GM18511 (cell line): ENCODE results near the gene PRKAG3.
"Not testable (repeated sequence)": the region's sequence is repeated elsewhere in the genome, so short reads cannot be mapped to it uniquely, and the experiment has no call there.

Experiments used
- ATAC-seq: cut with Tn5 transposase; IDR thresholded peaks from one replicate; pipeline ENCODE4 v1.9.1; 2021; ENCODE audit warnings: mild to moderate bottlenecking, moderate library complexity; ENCODE audit not compliant: unreplicated experiment

The PRKAG3 gene

DNA sequence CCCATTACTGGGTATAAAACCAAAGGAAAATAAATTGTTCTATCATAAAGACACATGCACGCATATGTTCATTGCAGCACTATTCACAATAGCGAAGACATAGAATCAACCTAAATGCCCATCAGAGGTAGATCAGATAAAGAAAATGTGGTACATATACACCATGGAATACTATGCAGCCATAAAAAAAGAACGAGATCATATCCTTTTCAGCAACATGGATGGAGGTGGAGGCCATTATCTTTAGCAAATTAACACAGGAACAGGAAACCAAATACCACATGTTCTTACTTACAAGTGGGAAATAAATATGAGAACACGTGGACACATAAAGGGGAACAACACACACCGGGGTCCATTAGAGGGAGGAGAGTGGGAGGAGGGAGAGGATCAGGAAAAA, 12.7 kb upstream of the PRKAG3 start:
- ATAC-seq: not testable (repeated sequence)

DNA sequence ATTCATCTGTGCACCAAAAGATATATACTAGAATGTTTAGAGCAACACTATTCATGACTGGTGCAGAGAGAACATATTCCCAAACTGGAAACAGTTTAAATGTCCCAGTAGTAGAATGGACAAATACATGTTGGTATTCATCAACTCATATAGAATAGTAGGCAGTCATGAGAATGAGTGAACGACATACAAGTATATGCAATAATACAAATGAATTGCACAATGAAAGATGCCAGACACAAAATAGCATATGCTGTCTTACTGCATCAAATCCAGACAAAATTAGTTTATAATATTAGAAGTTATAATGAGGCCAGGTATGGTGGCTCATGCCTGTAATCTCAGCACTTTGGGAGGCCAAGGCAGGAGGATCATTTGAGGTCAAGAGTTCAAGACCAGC, 8.3 kb upstream of the PRKAG3 start:
- no peak for ATAC-seq

DNA sequence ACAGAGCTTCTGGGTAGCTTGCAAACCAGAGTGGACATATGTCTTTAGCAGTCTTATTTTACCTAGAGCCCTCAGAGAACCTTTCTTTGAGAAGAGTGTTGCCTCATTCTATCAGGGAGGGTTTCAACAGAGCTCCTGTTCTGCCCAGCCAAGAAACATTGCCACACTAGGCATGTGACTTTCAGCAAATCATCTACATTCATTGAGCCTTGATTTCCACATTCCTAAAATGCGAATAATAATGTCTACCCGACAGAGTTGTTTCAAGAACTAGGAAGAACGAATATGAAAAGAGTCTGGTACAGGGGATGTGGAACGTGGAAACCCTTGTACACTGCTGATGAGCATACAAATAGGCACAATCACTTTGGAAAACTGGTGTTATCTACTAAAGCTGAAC, 7.8 kb upstream of the PRKAG3 start:
- ATAC-seq: no peak

DNA sequence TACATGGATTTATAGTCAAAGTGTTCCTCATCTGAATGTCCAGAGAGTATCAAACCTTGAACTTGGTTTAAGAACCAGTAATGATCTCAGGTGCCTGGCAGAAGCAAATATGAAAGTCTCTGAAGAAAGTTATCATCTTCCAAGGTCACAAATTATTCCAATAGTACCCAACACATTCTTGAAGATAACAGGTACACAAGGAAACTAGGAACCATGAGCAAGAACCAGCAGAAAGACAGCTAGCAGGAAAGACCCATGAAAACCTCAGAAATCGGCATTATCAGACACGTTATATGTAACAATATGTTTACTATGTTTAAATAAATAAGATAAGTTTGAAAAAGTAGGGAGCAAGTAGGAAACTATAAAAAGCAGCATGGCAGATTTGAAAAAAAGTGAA, 5.9 kb upstream of the PRKAG3 start:
- no peak for ATAC-seq

DNA sequence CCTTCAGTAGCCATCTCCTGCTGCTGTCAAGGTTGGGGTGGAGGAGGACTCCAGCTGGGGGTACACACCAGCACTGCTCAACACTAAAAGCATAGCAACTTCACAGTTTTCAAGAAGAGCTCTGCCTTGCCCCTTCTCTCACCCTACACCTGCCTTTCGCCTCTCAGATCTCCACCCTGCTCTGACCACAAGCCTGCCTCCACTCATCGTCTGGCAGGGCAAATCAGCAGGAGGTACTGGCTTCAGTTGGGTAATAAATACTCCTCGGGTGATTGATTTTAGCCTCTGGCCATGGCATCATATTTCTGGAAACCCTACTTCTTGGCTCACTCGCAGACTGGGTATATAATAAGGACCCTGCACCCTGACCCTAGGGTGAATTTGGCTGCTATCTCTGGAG, 3.1 kb upstream of the PRKAG3 start:
- ATAC-seq: no peak

DNA sequence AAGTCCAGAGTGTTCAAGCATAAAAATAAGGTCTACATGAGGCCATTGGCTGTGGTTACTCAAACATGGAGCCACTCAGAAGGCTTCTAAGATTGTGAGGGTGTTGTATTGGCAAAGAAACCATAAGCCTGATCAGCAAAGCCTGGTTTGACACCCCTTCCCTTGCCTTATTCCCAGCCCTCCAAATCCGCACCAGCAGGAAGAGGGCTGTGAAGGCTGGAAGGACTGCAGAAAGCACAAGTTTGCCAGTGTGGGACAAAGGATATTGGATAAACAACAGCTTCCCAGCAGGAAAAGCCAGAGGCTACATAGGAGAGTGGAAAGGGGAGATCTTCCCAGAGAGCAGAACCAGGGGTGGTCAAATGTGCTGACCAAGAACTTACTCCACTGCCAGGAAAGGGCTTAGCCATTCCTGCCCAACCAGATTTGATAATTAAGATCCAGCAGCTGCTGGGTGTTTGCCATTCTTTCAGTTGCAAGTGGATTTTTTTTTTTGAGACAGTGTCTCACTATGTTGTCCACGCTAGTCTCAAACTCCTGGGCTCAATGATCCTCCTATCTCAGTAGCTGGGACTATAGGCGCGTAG, 1.5 kb upstream of the PRKAG3 start:
- no peak for ATAC-seq

DNA sequence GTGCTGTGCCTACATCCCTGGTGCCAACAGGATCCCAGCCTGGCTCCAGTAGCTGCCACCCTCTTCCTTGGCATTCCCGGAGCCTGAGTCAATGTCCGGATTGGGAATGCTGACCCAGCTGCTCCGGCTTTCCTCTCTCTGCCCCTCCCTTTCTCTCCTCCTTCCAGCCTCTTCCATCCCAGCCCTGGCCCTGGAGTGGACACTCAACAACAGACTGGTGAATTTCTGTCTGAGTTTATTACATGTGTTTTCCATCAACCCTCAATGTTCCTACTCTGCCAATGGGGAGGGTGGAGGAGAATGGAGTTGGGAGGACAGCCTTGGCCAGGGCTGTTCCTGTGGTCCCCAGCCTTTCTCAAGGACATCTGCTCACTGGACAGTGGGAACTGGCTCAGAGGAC, 917 bp upstream of the PRKAG3 start:
- ATAC-seq: no peak

DNA sequence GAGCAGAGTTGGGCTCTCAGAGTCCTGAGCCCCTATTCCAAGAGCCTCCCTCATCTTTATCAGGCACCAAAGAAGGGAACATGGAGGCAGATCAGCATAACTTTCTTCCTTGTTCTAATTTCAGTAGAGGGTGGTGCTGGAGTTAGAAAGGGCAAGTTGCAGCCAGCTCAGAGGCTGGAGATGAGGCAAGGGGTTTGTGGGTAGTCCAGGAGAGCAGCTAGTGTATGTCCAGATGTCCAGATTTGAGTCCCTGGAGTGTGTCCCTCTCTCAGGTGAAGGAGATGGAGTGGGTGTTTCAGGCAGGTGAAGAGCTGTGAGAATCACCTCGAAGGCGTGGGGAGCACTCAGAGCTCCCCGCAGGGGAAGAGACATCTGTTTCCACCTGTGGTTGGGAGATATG, 478 bp upstream of the PRKAG3 start:
- no peak for ATAC-seq

DNA sequence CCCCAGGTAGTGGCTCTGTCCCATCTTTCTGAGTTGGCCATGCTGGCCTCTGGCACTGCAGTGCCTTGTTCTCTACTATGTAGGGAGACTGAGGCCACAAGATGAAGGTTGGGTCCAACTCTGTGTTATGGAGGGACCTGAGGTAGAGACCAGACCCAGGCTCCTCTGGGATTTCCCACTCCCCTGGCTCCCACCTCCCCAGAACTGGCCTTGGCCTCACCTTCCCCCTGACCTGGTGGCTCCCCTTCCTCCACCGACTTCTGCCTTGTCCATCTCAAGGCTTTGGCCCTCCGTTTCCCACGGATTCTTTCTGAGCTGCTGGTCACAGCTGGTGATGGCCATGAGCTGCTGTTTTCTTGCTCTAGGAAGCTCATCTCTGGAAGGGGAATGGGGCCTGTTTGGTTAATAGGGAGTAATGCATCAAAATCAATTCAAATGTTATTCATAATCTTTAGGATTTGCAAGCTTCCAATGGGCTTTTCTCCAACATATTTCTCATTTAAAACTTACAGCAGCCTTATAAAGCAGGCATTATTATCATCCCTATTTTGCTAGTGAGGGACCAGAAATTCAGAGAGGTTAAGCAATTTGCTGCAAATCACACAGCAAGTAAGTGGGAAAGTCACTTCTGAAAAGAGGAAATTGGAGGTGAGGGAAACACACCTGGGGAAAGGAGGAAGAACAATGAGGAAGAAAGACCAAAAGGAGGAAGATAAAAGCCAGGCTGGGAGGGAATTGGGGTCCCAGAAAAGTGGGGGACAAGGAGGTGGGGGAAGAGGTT, 887 bp downstream of the PRKAG3 start:
- ATAC-seq: no peak

DNA sequence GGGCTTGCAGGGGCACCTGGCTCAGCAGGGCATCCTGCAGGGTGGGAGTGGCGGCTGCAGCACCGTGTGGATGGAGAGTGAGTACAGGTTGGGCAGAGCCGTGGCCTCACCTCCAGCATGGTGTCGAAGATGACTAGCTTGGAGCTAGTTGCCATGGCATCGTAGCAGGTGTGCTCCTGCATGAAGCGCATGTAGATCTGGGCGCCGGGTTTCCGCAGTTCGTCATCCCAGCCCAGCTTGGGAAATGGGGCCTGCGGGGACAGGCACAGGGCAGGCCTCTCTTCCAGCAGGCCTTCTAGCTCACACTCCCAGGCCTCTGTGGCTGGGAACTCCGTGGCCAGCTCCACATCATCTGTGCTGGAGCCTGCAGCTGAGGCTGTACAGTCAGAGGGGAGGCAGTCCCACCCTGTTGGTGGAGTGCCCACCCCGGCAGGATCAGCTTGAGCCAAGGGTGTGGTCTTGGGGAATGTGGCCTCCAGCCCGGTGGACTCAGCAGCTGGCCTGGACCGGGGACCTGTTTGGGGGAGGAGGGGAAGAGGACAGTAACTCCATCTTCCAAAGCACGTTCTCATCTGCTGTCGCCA, 1.6 kb downstream of the PRKAG3 start:
- ATAC-seq: no peak

DNA sequence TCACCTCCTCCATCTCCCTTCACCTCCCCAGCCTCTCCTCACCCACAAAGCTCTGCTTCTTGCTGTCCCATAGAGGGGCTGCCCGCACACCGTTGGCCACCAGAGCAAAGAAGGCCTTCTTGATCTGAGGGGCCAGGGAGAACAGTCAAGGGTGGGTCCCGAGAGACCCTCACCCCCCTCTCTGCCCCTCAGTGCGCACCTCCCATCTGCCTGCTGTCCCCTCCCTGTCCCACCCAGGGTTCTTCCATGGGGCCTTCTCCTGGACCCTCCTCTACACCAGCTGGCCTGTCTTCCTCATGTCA, 3.2 kb downstream of the PRKAG3 start:
- ATAC-seq: no peak

DNA sequence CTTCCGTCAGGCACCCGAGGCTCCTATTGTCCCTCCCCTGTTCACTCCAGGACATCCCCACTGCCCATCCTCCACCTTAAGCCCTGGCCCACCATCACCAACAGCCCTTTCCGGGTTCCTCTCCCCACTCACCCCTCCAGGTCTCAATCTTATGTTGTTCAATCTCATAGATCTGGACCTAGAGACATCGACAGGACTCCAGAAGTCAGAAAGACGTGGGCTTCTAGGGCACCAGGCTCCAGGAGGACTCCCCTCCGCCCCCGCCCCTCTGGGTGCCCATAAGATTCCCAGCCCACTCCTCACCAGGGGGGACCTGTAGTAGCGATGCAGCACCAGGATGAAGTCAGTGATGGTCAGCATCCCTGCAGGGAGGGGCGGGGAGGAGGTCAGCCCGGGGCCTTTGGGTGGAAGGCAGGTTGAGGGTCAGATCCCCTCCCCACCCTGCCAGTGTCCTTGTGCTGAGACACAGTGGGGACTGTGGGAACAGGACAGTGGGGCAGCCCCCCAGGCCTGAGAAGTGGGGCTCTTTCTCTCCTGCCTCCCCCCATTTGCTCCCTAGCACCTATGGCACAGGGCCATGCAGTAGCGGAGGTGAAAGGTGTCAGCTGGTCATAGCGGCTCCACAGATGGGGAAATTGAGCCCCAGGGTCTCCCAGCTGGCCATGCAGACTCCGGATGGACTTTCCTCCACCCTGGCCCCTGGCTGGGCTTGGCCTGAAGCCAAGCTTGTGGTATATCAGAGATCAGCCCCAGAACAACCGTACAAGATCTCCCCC, 3.7 kb downstream of the PRKAG3 start:
- ATAC-seq: no peak

DNA sequence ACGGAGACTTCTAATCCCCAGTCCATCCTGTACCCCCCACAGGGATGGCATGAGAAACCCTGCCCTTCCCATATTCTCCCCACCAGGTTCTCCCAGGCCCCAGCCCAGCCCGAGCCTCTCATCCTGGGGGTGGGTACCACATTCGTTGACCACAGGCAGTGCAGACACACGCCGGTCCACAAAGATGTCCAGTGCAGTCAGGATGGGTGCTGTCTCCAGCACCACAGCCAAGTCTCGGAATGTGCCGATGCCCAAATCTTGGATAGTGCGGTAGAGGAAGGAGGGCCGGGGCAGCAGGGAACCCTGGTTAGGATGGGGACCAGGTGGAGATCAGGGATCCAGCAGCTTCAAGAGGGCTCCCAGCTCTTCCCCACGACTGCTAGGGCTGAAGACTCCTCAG, 4.8 kb downstream of the PRKAG3 start:
- ATAC-seq: no peak

DNA sequence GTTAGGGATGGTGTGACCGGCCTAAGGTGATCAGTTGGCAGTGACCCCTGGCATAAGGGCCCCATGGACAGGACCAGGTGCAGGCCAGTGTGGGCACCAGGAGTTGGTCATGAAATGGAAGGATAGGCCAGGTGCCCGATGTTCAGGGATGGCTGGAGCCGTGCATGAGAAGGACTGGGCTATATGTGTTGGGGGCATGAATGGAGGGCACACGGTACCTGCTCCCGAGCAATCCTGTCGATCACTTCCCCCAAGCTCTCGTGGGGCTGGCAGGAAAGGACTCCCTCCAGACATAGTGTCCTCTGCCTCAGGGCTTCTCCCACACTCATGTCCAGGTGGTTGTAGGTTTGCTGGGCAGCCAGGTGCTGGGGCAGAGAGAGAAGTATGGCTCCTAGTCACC, 7.6 kb downstream of the PRKAG3 start:
- no peak for ATAC-seq

DNA sequence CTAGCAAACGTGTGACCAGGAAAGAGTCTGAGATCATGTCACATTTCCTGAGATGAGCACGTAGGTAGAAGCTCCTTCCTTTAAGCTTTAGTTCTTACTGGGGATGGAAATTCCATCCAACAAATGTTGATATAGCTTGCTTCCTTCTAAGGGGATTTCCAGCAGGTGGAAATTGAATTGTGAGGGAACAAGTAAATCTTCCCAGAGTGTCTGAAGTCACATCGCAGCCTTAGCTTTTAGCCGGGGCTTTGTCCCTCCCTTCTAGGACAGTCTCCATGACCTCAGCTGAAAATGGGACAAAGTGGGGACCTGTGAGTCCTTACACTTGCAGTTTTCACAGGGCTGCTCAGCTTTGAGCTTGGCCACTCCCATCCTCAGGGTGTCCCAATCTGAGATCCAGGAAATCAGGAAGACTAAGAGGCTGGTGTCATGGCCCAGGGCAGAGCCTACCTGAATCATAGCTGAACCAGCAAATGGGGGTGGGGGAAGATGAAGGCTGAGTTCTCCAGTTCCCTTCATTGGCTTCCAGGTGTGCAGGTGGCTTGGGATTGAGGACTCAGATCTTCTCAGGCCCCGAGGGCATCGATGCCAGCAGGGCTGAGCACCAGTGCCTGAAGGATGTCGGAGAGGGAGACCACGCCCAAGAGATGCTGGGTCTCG, 8.3 kb downstream of the PRKAG3 start:
- ATAC-seq: no peak

DNA sequence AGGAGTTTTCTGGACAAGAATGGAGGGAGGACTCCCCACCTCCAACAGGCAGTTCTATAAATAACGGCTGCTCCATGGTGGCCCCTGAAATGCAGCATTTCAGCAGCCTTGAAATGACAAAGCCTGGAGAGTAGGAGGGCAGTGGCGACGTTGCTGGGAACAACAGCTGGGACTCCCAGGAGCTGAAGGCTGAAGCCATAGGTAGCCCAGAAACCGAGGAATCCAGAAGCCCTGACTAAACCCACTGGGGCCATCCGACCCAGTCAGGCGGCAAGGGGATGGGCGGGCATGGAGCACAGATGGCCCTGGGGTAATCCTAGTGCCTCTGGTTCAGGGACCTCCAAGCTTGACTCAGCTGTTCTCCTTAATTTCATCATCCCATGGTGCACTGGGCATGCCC, 9.0 kb downstream of the PRKAG3 start:
- ATAC-seq: no peak

DNA sequence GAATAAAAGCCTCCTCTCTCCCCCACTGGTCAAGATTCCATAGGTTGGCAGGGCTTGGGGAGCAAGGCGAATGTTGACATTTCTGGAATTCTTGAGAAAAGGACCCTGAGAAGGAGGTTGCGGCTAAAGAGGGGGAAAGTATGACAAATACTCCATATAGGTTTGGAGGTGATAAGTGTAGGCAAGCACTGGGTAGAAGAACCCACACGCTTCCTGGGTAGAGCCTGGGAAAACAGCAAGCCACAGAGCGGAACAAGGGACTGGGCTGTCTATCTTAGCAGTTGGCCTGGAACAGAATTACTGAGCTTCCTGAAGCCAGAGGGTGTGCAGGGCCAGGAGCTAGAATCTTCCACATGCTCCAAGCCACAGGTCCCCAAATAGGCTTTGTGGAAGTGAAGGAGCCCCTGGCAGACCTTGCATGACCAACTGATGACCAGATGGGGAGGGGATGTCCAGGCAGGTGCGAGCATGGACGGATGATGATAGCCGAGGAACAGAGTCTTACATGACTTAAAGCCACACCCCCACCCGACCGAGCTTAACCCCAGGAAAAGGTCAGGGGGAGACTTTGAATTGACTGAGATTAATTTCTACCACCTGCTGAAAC, 9.9 kb downstream of the PRKAG3 start:
- ATAC-seq: no peak

DNA sequence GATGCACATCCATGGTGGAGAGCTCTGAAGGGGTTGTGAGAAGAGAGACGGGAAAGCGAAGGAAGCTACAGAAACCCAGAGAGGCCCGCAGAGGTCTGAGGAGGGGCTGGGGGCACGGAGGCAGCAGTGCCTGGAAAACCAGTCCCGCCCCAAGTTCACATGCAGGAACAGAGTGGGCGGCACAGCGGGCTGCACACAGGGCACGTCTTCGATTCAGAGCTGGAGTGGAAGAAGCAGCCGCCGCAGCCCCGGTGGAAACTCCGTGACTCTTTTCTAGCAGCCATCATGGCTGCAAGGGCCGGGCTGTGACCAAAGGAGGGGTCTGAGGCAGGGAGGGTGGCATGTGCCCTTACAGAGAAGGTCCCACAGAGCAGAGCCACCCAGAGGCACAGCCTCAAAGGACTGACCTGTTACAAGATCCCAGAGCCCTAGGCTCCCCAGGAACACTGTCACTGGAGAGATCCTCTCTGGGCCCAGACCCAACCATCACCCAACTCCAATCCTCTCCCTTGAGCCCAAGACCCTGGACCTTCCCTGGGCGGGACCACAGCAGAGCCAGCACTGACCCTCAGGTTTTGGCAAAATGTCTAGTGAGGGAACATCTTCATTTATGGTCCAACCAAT, 10.7 kb downstream of the PRKAG3 start:
- ATAC-seq: no peak

DNA sequence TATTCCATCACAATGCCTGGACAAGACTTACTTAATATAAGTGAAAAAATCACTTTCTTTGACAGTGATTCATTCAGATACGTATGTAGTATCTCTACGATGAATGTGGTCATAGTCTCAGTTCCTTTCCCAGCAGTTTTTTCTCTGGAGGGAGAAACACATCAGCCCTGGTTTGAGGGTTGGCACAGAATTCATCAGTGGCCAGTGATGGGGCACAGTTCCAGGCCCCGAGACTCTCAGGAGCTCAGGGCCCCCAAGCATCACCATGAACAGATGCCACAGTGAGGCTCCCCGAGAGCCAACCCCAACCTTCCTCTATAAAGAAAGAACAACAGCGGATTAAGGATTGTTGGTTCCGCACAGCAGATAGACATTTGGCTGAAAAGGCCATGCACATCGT, 12.5 kb downstream of the PRKAG3 start:
- no peak for ATAC-seq

DNA sequence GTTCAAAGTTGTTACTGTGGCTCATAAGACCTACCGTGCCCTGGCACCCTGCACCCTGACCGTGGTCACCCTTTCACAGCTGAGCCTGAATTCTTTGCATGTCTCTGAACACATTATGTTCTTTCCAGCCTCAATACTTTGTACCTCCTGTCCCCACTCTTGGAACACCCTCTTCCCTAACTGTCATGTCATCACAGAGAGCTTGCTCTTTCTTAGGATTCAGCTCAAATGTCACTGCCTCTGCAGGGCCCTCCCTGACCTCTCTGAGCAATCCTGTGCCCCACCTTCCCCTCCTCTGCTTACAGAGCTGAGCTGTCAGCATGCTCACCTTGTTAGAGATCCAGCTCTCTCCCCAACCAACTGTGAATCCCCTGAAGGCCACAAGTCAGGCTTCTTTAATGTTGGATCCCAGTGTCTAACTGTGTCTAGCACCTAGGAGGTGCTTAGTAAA, 15.0 kb downstream of the PRKAG3 start:
- no peak for ATAC-seq

DNA sequence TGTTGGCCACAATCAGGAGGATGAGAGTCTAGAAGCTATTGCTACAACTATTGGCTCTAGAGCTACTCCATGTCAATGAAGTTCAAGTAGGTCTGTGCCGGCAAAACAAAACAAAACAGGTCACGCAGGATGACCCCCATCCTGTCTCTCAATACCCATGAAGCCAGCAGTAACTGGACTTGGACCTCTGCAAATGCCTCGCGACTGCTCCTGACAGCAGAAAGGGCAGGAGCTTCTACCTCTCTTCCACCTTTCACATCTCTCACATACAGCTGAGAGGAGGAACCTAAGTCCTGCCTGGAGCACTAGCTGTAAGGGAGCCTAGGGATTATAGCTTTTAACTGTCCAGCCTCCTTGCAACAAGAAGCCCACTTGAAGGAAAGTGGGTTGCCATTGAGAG, 16.0 kb downstream of the PRKAG3 start:
- no peak for ATAC-seq
